Subcutaneous abdominal adipose tissue (tissue), 5 donors: ENCODE measurements around the gene ARID4A.
"Not testable (repeated sequence)": the region's sequence is repeated elsewhere in the genome, so short reads cannot be mapped to it uniquely, and the experiment has no call there.

Experiments used
- H3K27ac ChIP-seq: one replicate; pipeline ENCODE4 v1.7.0; 2013; ENCODE audit warnings: low read depth, mild to moderate bottlenecking, inconsistent platforms, low read length, moderate library complexity
- H3K27me3 ChIP-seq, 5 donors: one replicate each; pipeline ENCODE4 v1.7.0; 2013; ENCODE audit warnings: low read length in 5 of 5, inconsistent platforms in 1 of 5; ENCODE audit not compliant: control insufficient read depth in 5 of 5, insufficient read depth in 4 of 5
- H3K36me3 ChIP-seq, 5 donors: one replicate each; pipeline ENCODE4 v1.7.0; 2013; ENCODE audit warnings: low read length in 5 of 5; ENCODE audit not compliant: control insufficient read depth in 5 of 5, insufficient read depth in 5 of 5
- H3K4me1 ChIP-seq, 5 donors: one replicate each; pipeline ENCODE4 v1.7.0; 2013; ENCODE audit warnings: low read length in 5 of 5, mild to moderate bottlenecking in 3 of 5, moderate library complexity in 1 of 5; ENCODE audit not compliant: control insufficient read depth in 5 of 5, insufficient read depth in 5 of 5
- H3K4me3 ChIP-seq, 5 donors: one replicate each; pipeline ENCODE4 v1.7.0; 2013; ENCODE audit warnings: low read length in 5 of 5, low read depth in 1 of 5
- H3K9ac ChIP-seq, 5 donors: one replicate each; pipeline ENCODE4 v1.7.0; 2013; ENCODE audit warnings: low read length in 5 of 5, mild to moderate bottlenecking in 4 of 5, moderate library complexity in 3 of 5
- H3K9me3 ChIP-seq, 5 donors: one replicate each; pipeline ENCODE4 v1.7.0; 2013; ENCODE audit warnings: low read length in 5 of 5; ENCODE audit not compliant: control insufficient read depth in 5 of 5
- donor health status: healthy.
- donor health status: healthy.
- donor health status: healthy.
- donor health status: healthy.
- donor health status: healthy.

ARID4A gene

GRCh38 chr14:58416934-58417333 is 118.6 kb downstream of the ARID4A start:
- H3K4me1 ChIP-seq, H3K9me3 ChIP-seq, H3K9ac ChIP-seq, H3K27ac ChIP-seq, H3K4me3 ChIP-seq, H3K27me3 ChIP-seq: not testable (repeated sequence)
- H3K36me3 ChIP-seq: peaks cover 15 to 41% (median 17%) of the 10 kb centered on the region in 5 donors
